Upper lobe of left lung (tissue), 4 donors: Measurements from ENCODE around the gene NOTCH1.

Experiments used
- CTCF ChIP-seq, 6 experiments: fragments of 450-650 bp in 4 of 6; fragments of 200-600 bp in 2 of 6; sonication (generic) in 2 of 6; IDR thresholded peaks; one replicate each; pipeline ENCODE4 v1.5.1; 2016 to 2019; ENCODE audit warnings: antibody characterized with exemption in 6 of 6
- POLR2A ChIP-seq, 4 donors: fragments of 450-650 bp; IDR thresholded peaks; one replicate each; pipeline ENCODE4 v1.5.1; 2016 to 2017; ENCODE audit warnings: antibody characterized with exemption in 4 of 4, mild to moderate bottlenecking in 2 of 4
- POLR2AphosphoS5 ChIP-seq, 2 donors: sonication (generic); formaldehyde crosslinking; IDR thresholded peaks; one replicate each; pipeline ENCODE4 v1.5.1; 2017; ENCODE audit warnings: antibody characterized with exemption in 2 of 2

DNA sequence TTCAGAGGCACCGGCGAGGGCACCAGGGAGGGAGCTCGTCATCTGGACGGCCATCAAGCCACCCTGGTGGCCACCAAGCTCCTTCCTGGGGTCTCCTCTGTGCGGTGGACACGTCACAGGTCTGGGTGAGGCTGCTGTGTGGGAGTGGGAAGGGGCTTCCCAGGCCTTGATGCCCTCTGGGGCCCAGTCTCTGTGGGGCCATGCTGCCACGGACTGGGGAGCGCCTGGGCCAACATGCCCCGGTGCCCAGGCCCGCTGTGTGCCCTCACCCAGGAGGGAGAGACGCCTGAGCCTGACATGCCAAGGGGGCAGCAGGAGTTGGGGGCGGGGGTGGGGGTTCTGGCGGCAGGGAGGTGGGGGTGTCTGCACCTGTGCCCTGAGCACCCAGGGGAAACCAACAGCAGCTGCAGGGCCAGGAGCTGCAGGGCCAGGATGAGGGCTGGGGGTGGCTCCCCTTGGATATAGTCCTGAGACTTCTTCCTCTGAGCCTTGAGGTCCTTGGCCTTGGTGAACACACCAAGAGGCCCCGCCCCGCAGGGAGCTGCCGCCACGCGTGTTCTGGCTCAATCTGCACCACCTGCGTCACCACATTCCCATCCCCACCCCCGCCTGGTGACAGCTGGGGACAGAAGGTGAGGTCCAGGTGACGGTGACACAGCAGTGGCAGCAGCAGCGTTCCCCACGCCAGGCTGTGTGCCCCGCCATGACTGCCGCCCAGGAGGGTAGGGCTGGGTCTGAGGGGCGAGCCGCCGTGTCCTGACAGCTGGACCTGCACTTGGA lies 47.7 kb downstream of the NOTCH1 start:
- TF ChIP-seq CTCF (IDR thresholded peaks at IDR 0.05) (no peak), POLR2A (IDR thresholded peaks at IDR 0.05) (no peak), POLR2AphosphoS5 (IDR thresholded peaks at IDR 0.05) (no peak)
